ENCODE data around the gene BCL2L12. TPM values are rescaled to one million over a fixed set of nuclear protein-coding genes. Genes with fewer than 3 reads are reported as not detected.

BCL2L12 gene
- total and polyA plus RNA-seq, 12 donors = 3.3 to 16.3 (median 9.9) TPM

DNA sequence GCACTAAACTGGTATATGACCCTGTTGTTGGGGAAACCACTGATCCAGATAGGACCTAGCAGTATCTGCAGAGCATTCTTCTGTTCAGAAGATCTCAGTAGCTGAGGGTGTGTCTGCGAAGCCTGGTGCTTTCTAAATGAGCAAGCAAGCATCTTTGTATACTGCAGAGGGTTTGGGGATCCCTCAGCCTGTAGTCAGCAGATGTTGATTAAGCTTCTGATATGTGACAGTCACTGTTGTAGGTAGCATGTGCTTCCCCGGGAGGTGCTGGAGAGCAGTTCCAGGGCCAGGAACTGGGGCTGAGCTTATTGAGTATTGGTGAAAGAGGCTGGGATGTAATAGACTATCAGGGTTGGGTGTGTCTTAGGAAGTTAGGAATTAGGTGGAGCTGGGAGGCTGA is 22.3 kb upstream of the BCL2L12 start:
- intact Hi-C loops (cut with DNase I) = no loop called here
- H3K4me1 ChIP-seq (replicated peaks in 1 of 2) = peaks cover 25 to 43% of the 10 kb centered on the region in 2 donors
- TF ChIP-seq POLR2A (IDR thresholded peaks at IDR 0.05) = no peak
- TF ChIP-seq, protein P1, sequence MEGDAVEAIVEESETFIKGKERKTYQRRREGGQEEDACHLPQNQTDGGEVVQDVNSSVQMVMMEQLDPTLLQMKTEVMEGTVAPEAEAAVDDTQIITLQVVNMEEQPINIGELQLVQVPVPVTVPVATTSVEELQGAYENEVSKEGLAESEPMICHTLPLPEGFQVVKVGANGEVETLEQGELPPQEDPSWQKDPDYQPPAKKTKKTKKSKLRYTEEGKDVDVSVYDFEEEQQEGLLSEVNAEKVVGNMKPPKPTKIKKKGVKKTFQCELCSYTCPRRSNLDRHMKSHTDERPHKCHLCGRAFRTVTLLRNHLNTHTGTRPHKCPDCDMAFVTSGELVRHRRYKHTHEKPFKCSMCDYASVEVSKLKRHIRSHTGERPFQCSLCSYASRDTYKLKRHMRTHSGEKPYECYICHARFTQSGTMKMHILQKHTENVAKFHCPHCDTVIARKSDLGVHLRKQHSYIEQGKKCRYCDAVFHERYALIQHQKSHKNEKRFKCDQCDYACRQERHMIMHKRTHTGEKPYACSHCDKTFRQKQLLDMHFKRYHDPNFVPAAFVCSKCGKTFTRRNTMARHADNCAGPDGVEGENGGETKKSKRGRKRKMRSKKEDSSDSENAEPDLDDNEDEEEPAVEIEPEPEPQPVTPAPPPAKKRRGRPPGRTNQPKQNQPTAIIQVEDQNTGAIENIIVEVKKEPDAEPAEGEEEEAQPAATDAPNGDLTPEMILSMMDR (IDR thresholded peaks at IDR 0.05) = no peak
- no peak overlapping the region for H3K4me3 ChIP-seq
- H3K27me3 ChIP-seq = no peaks in the 10 kb centered on the region
- H3K9me3 ChIP-seq (replicated peaks in 1 of 3) = no peaks in the 10 kb centered on the region
- peak overlapping the region in 2 of 5 donors; percentile 0 to 1 for H3K27ac ChIP-seq
- 70 to 81% (median 75%) methylated on average over 2 of the region's 2 CpGs for WGBS, 4 donors
- peak in 1 of 7 donors; percentile 13 for DNase-seq
- H3K36me3 ChIP-seq (replicated peaks in 1 of 2) = peaks cover 0 to 31% of the 10 kb centered on the region in 2 donors

DNA sequence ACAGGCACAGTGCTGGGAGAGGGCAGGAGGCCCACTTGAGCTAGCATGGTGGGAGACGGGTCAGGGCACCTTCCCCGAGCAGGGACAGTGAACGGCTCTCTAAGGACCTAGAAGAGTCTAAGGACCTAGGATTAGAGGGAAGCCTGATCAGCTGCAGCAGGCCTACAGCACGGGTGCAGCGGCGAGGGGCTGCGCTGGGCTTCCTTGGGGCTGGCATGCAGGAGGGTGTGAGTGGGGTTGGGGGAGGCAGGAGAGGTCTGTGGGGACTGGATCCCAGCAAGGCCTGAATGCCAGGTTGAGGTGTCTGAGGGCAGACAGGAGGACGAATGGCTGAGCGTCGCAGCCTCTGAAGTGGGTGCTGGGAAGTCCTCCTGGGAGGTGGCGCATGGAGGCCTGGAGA is 20.1 kb upstream of the BCL2L12 start:
- intact Hi-C loops (cut with DNase I) = no loop called here
- WGBS, 4 donors = 88 to 92% (median 90%) methylated on average over 11 of the region's 11 CpGs
- TF ChIP-seq POLR2A (IDR thresholded peaks at IDR 0.05) = no peak
- TF ChIP-seq, protein P1 (IDR thresholded peaks at IDR 0.05) = no peak

DNA sequence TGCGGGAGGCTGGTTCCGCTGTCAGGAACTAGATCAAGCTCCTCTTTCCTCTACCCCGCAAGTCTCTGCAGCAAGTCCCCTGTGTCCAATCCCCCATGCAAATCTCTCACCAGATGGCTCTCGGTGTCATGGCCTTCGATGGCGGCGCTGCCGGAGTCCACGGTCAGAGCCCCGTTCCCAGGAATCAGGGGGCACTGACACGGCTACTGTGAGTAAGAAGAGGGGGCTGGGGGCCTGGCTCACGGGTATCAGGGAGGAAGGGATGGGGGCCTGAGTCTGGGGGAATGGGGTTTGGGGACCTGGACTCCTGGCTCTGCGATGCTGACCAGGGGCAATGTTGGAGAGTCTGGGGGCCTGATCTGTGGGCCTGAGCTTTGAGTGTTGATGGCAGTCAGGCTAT is 19.7 kb upstream of the BCL2L12 start:
- Histone ChIP-seq H3K36me3 (replicated peaks in 1 of 2) (peaks cover 0 to 43% of the 10 kb centered on the region in 2 donors), H3K4me3 (no peak overlapping the region), H3K27ac (no peak overlapping the region), H3K4me1 (replicated peaks in 1 of 2) (peaks cover 17 to 33% of the 10 kb centered on the region in 2 donors), H3K9me3 (replicated peaks in 1 of 3) (no peaks in the 10 kb centered on the region), H3K27me3 (no peaks in the 10 kb centered on the region)
- intact Hi-C loops (cut with DNase I) = no loop called here
- TF ChIP-seq, protein P1 (IDR thresholded peaks at IDR 0.05) = no peak
- no peak for TF ChIP-seq POLR2A (IDR thresholded peaks at IDR 0.05)
- 89 to 91% (median 89%) methylated on average over 9 to 13 of the region's 13 CpGs for WGBS, 4 donors
- no peak for DNase-seq

More for the DNA sequence above, 20.1 kb upstream of the BCL2L12 start:
- peaks cover 19 to 35% of the 10 kb centered on the region in 2 donors for H3K4me1 ChIP-seq (replicated peaks in 1 of 2)
- no peaks in the 10 kb centered on the region for H3K9me3 ChIP-seq (replicated peaks in 1 of 3)
- H3K36me3 ChIP-seq (replicated peaks in 1 of 2) = peaks cover 0 to 43% of the 10 kb centered on the region in 2 donors
- H3K4me3 ChIP-seq = no peak overlapping the region
- no peak for DNase-seq
- H3K27ac ChIP-seq = no peak overlapping the region
- no peaks in the 10 kb centered on the region for H3K27me3 ChIP-seq

DNA sequence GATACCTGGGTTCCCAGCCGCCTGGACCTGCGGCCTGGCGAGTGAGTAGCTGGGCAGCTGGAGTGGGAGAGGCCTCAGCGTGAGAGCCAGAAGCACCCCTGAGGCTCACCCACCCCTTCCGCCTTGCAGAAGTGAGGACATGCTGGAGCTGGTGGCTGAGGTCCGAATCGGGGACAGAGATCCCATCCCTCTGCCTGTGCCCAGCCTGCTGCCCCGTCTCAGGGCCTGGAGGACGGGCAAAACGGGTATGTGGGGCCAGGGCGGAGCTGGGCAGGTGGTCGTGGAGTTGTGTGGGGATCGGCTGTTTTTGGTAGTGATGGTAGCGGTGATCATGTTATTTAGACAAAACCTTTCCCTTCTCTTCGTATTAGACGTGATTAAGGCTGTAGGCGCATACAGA is 19.1 kb upstream of the BCL2L12 start:
- no peak overlapping the region for H3K4me3 ChIP-seq
- 86 to 94% (median 91%) methylated on average over 9 to 17 of the region's 17 CpGs for WGBS, 4 donors
- TF ChIP-seq, protein P1 (IDR thresholded peaks at IDR 0.05) = no peak
- TF ChIP-seq POLR2A (IDR thresholded peaks at IDR 0.05) = no peak
- no peaks in the 10 kb centered on the region for H3K9me3 ChIP-seq (replicated peaks in 1 of 3)
- DNase-seq = no peak
- H3K27me3 ChIP-seq = no peaks in the 10 kb centered on the region
- peaks cover 12 to 27% of the 10 kb centered on the region in 2 donors for H3K4me1 ChIP-seq (replicated peaks in 1 of 2)
- H3K27ac ChIP-seq = no peak overlapping the region
- peaks cover 0 to 48% of the 10 kb centered on the region in 2 donors for H3K36me3 ChIP-seq (replicated peaks in 1 of 2)
- intact Hi-C loops (cut with DNase I) = no loop called here

Measured in adrenal gland (tissue), 12 donors.